GM18526 (cell line): ENCODE measurements around the gene CCNT2.

Experiments used
- POLR2A ChIP-seq: IDR thresholded peaks from 3 replicates; pipeline ENCODE4 v1.6.1; 2011; ENCODE audit not compliant: insufficient read length; ENCODE audit errors: extremely low read depth

Gene CCNT2

GRCh38 chr2:134918526-134919340 is at the start of gene CCNT2:
Gene CCNT2, plus strand, starts transcription at chr2:134918822. Its CDS starts 33 bp downstream, at chr2:134918855.
- TF ChIP-seq POLR2A = peak; percentile 66

GRCh38 chr2:134869946-134870736 is 48.5 kb upstream of the CCNT2 start:
- TF ChIP-seq POLR2A = no peak

- TF ChIP-seq POLR2A = no peak
Observed at GRCh38 chr2:134873152-134873551, 45.5 kb upstream of the CCNT2 start.

- TF ChIP-seq POLR2A = no peak
Observed at GRCh38 chr2:134875309-134875708, 43.3 kb upstream of the CCNT2 start.

GRCh38 chr2:134882773-134883172 is 35.8 kb upstream of the CCNT2 start:
- TF ChIP-seq POLR2A = no peak

- no peak for TF ChIP-seq POLR2A
Observed at GRCh38 chr2:134883552-134884293, 34.9 kb upstream of the CCNT2 start.

GRCh38 chr2:134884435-134884834 is 34.2 kb upstream of the CCNT2 start:
- TF ChIP-seq POLR2A = no peak

- TF ChIP-seq POLR2A = no peak
Observed at GRCh38 chr2:134892282-134893035, 26.2 kb upstream of the CCNT2 start.

GRCh38 chr2:134897932-134898331 is 20.7 kb upstream of the CCNT2 start:
- no peak for TF ChIP-seq POLR2A

- TF ChIP-seq POLR2A = no peak
Observed at GRCh38 chr2:134899204-134899603, 19.4 kb upstream of the CCNT2 start.

GRCh38 chr2:134900151-134900550 is 18.5 kb upstream of the CCNT2 start:
- TF ChIP-seq POLR2A = no peak

- TF ChIP-seq POLR2A = no peak
Observed at GRCh38 chr2:134905168-134905567, 13.5 kb upstream of the CCNT2 start.

- TF ChIP-seq POLR2A = no peak
Observed at GRCh38 chr2:134906726-134907125, 11.9 kb upstream of the CCNT2 start.

- TF ChIP-seq POLR2A = no peak
Observed at GRCh38 chr2:134910763-134911399, 7.7 kb upstream of the CCNT2 start.
